HG02970 (cell line): Measurements from ENCODE around the gene SPSB1.
A peak's percentile ranks its signal among the peaks of the same experiment; 100 is the strongest.

Experiments
- ATAC-seq: cut with Tn5 transposase; IDR thresholded peaks from one replicate; pipeline ENCODE4 v1.9.1; 2021; ENCODE audit warnings: mild to moderate bottlenecking, moderate library complexity, moderate number of reproducible peaks; ENCODE audit not compliant: unreplicated experiment, low FRiP score

The SPSB1 gene

GRCh38 chr1:9258629-9259028 is 34.1 kb upstream of the SPSB1 start:
- no peak for ATAC-seq

DNA sequence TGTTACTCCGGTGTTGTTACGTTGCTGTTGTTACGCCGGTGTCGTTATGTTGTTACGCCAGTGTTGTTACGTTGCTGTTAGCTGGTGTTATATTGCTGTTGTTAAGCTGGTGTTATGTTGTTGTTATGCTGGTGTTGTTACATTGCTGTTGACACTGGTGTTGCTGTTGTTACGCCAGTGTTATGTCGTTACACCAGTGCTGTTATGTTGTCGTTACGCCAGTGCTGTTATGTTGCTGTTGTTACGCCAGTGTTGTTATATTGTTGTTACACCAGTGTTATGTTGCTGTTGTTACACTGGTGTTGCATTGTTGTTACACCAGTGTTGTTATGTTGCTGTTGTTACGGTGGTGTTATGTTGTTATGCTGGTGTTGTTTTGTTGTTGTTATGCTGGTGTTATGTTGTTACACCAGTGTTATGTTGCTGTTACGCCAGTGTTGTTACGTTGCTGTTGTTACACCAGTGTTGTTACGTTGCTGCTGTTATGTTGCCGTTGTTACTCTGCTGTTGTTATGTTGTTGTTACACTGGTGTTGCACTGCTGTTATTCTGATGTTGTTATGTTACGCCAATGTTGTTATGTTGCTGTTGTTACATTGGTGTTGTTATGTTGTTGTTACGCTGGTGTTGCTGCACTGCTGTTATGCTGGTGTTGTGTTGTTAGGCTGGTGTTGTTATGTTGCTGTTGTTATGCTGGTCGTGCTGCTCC is 32.5 kb upstream of the SPSB1 start:
- no peak for ATAC-seq

GRCh38 chr1:9261496-9261895 is 31.2 kb upstream of the SPSB1 start:
- ATAC-seq = no peak

- ATAC-seq = no peak
Observed at GRCh38 chr1:9262096-9262986, 30.4 kb upstream of the SPSB1 start.

- ATAC-seq = no peak
Observed at GRCh38 chr1:9263276-9263855, 29.3 kb upstream of the SPSB1 start.

- no peak for ATAC-seq
Observed at GRCh38 chr1:9263984-9264872, 28.5 kb upstream of the SPSB1 start.

DNA sequence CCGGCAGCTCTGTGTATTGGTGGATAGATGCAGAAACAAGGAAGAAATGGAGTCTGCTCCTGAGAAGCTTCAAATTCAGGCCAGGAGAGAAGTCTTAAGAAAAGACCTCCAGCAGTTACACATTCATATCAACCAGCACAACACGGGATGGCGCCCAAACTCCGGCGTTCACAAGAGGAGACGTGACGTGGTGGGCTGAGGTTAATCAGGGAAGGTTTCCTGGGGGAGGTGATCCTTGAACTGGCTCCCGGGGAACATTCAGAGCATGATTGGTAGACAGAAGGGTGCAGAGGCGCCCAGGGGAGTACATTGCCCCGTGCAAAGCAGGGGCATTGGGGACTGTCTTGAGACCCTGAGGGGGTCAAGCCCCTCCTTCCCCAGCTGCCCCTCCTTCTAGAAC is 27.7 kb upstream of the SPSB1 start:
- no peak for ATAC-seq

DNA sequence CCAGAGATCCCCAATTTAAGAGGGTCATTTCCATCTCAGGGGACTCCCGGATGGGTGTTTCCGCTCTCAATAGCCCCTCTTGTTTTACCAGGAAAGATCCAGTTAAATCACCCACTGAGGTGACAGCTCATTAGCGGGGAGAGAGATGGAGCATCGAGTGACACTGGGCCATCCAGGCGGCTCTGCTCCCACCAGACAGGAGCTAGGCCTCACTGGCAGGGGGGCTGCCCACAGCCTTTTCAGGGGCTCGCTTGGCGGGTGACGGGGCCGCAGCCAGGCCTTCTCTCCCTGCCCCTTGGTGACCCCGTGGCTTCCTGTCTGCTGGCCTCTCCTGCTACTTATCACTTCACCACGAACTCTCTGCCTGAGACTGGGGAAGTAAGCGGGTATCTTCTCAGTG is 26.7 kb upstream of the SPSB1 start:
- no peak for ATAC-seq

DNA sequence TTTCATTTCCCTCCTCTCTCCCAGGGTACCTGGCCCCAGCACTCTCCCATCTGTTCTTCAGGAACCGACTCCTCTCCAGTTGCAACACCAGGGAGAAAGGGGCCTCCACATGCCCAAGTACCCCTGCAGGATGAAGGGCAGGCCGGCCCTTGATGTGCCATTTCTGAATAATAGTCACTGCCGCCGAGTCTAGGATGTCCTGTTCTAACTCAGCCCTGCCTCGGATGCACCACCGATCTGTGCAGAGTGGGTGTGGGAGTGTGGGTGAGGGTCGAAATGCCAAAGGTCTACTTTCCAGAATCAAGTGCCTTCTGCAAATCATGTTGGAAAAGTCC is 25.4 kb upstream of the SPSB1 start:
- ATAC-seq = no peak

DNA sequence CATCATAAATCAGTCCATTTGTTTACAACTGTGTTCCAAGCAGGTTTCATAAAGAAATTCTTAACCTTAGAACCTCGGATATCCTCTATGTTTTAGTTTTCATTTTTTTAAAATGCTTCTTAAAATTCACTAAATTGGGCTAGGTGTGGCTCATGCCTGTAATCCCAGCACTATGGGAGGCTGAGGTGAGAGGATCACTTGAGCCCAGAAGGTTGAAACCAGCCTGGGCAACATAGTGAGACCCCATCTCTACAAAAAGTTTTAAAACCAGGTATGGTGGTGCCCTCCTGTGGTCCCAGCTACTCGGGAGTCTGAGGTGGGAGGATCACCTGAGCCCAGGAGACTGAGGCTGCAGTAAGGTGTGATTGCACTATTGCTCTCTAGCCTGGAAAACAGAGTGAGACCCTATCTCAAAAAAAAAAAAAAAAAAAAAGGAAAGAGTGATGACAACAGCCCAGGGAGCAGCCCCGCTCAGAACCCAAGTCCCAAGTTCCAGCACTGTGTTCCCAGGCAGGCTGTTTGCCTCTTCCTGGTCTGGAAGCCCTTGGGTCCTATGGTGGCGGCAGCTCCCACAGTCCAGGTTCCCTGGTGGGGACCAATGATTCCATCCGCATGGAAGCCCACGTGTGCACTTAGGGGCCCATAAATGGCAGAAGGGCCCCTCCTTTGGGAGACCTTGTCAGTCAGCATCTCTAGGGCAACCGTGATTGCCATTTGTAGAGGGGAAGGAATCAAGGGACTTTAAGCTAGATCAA is 24.7 kb upstream of the SPSB1 start:
- ATAC-seq = no peak

DNA sequence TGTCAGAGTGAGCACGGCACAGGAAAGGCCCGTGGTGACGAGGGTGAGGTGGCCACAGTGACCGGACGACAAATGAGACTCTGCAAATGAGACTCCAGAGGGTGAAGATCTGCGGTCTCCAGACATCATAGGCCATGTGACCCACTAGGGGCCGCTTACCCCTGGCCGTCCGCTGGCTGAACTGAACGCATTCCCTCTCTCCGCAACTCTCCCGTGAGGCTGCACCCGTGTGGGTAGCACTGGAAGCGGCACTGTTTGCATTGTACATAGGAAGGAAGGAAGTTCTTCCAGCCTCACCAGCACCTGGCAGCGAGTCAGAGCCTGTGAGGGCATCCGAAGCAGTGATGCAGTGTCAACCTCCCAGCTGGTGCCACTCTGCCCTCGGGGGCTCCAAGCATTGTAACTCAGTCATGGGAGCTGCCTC is 23.6 kb upstream of the SPSB1 start:
- ATAC-seq = no peak

DNA sequence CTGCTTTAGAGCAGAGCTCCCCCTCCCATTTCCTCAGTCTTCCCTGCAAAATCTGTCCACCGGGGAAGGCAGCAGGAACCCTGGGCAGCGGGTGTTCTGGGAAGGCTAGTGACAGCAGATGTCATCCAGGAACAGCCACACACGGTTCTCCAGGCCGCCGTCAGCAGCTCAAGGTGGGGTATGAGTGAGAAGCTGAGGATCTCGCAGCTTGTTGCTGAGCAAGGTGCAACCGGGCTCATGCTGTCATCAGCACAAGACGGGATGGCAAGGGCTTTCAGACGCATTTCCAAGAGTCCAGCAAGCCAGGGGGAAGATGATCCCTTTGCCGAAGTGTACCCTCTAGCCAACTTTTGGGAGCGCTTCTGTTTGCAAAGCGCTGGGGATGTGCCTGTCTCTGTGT is 23.0 kb upstream of the SPSB1 start:
- no peak for ATAC-seq

- no peak for ATAC-seq
Observed at GRCh38 chr1:9270290-9270883, 22.3 kb upstream of the SPSB1 start.

GRCh38 chr1:9271283-9271682 is 21.4 kb upstream of the SPSB1 start:
- ATAC-seq = no peak

DNA sequence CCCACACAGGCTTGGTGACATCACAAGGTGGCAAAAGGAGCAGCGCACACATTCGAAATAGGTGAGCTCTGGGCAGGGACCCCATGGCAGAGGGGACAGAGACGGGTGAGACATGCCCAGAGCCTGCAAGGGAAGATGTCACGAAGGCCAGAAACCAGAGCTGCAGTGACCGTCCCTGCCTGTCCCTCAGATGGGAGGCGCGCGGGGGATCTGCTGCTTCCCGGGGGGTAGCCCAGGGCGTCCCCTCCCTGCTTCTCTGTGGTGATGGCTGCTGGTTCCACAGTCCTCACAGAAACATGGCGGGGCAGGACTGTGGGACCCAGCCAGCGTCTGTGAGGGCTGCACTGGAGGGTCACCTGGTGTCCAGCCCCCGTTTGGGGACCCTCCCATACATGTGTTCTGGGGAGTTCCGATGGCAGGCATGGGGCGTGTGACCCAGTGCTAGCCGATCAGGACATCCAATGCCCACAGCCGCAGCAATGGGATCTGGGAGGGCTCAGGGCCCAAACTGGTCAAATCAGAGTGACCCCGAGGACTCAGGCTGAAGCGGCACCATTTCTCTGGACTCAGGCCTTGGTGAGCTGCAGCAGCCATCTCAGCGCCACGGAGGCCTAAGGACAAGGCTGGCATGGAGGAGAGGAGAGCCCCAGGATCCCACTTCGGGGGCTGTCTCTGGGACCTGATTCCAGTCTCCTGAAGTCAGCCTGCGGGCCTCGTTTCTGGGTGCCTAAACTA is 20.7 kb upstream of the SPSB1 start:
- ATAC-seq = no peak

DNA sequence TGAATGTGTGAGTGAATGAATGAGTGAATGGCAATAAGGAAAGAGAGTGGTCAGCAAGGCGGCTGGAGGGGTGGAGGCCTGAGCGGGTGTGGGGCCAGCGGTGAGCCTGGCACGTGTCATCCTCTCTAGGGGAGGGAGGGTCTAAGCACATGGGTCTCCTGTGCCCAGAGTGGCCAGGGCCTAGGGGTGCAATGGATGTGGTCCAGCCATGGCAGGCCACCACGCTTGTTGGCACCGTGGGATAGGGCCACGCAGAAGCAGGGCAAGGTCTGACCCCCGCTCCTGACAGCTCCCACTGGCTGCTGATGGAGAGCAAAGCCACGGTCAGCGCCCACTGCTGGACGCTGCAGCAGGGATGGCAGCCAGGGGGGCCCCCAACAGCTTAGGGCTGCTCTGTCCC is 19.5 kb upstream of the SPSB1 start:
- no peak for ATAC-seq

GRCh38 chr1:9275161-9275560 is 17.5 kb upstream of the SPSB1 start:
- no peak for ATAC-seq

GRCh38 chr1:9275567-9276034 is 17.1 kb upstream of the SPSB1 start:
- ATAC-seq = peak; percentile 71

- no peak for ATAC-seq
Observed at GRCh38 chr1:9278116-9278515, 14.6 kb upstream of the SPSB1 start.
